Neural progenitor cell (in vitro differentiated cells): ENCODE data around the gene CMYA5.

Experiments used
- CTCF ChIP-seq: fragments of 200-600 bp; sonication (generic); IDR thresholded peaks from 2 replicates; pipeline ENCODE4 v1.5.1; 2017; ENCODE audit warnings: antibody characterized with exemption, mild to moderate bottlenecking
- EZH2 ChIP-seq: fragments of 200-600 bp; sonication (generic); IDR thresholded peaks from 2 replicates; pipeline ENCODE4 v1.6.1; 2017; ENCODE audit warnings: antibody characterized with exemption, mild to moderate bottlenecking, moderate library complexity

DNA sequence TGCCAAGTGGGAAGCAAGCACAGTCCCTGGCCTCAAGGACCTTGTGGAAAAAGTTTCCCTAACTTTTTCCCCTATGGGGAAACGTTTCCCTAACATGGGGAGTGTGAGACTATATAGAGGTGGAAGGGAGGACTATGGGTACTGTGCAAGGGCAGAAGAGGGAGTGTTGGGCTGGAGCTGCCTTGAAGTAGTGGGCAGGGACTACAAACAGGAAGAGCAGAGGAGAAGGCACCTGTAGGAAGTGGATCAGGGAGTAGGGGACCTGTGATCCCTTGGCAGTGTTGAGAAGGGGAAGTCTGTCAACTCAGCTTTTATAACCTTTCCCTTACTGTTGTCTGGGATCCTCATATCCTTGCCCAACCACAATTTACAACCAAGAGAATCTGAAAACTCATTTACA lies 1.4 kb downstream of the CMYA5 start:
- TF ChIP-seq CTCF, result no peak
- TF ChIP-seq EZH2, result no peak
